Measurements from ENCODE around the gene UBE2G1.
A peak's percentile ranks its signal among the peaks of the same experiment; 100 is the strongest.

UBE2G1 gene

GRCh38 chr17:4333041-4333440 lies 33.4 kb downstream of the UBE2G1 start:
- DNase-seq, result no peak

- no peak for DNase-seq
Measured at GRCh38 chr17:4332296-4332970, 34.0 kb downstream of the UBE2G1 start.

GRCh38 chr17:4331614-4332013 lies 34.9 kb downstream of the UBE2G1 start:
- no peak for DNase-seq

- no peak for DNase-seq
Measured at GRCh38 chr17:4329838-4330237, 36.6 kb downstream of the UBE2G1 start.

- no peak for DNase-seq
Measured at GRCh38 chr17:4327606-4328005, 38.9 kb downstream of the UBE2G1 start.

GRCh38 chr17:4326608-4327007 lies 39.9 kb downstream of the UBE2G1 start:
- DNase-seq, result no peak

- DNase-seq, result no peak
Measured at GRCh38 chr17:4326112-4326511, 40.4 kb downstream of the UBE2G1 start.

GRCh38 chr17:4324463-4324862 lies 42.0 kb downstream of the UBE2G1 start:
- no peak for DNase-seq

- no peak for DNase-seq
Measured at GRCh38 chr17:4319221-4319620, 47.3 kb downstream of the UBE2G1 start.

- no peak for DNase-seq
Measured at GRCh38 chr17:4318596-4318995, 47.9 kb downstream of the UBE2G1 start.

GRCh38 chr17:4318186-4318585 lies 48.3 kb downstream of the UBE2G1 start:
- no peak for DNase-seq

GRCh38 chr17:4317610-4318009 lies 48.9 kb downstream of the UBE2G1 start:
- no peak for DNase-seq

GRCh38 chr17:4316648-4317047 lies 49.8 kb downstream of the UBE2G1 start:
- no peak for DNase-seq

GRCh38 chr17:4314618-4315017 lies 51.9 kb downstream of the UBE2G1 start:
- no peak for DNase-seq

GRCh38 chr17:4314179-4314578 lies 52.3 kb downstream of the UBE2G1 start:
- no peak for DNase-seq

GRCh38 chr17:4313221-4314114 lies 53.0 kb downstream of the UBE2G1 start:
- DNase-seq, result no peak

GRCh38 chr17:4310354-4311060 lies 56.0 kb downstream of the UBE2G1 start:
- no peak for DNase-seq

GRCh38 chr17:4309897-4310296 lies 56.6 kb downstream of the UBE2G1 start:
- no peak for DNase-seq

GRCh38 chr17:4307179-4307930 lies 59.1 kb downstream of the UBE2G1 start:
- no peak for DNase-seq

- no peak for DNase-seq
Measured at GRCh38 chr17:4305224-4305623, 61.3 kb downstream of the UBE2G1 start.

- peak; percentile 51 for DNase-seq
Measured at GRCh38 chr17:4304417-4305027, 62.0 kb downstream of the UBE2G1 start.

GRCh38 chr17:4301066-4301465 lies 65.4 kb downstream of the UBE2G1 start:
- no peak for DNase-seq

Data from effector CD4-positive, alpha-beta T cell (primary cell).